ENCODE results near the gene PHRF1. TPM values are rescaled to one million over a fixed set of nuclear protein-coding genes. Genes with fewer than 3 reads are reported as not detected.

PHRF1 gene
- total and polyA plus RNA-seq, 2 of the 4 experiments (the other 2 are of a cell fraction): 10.9 to 17.5 TPM

DNA sequence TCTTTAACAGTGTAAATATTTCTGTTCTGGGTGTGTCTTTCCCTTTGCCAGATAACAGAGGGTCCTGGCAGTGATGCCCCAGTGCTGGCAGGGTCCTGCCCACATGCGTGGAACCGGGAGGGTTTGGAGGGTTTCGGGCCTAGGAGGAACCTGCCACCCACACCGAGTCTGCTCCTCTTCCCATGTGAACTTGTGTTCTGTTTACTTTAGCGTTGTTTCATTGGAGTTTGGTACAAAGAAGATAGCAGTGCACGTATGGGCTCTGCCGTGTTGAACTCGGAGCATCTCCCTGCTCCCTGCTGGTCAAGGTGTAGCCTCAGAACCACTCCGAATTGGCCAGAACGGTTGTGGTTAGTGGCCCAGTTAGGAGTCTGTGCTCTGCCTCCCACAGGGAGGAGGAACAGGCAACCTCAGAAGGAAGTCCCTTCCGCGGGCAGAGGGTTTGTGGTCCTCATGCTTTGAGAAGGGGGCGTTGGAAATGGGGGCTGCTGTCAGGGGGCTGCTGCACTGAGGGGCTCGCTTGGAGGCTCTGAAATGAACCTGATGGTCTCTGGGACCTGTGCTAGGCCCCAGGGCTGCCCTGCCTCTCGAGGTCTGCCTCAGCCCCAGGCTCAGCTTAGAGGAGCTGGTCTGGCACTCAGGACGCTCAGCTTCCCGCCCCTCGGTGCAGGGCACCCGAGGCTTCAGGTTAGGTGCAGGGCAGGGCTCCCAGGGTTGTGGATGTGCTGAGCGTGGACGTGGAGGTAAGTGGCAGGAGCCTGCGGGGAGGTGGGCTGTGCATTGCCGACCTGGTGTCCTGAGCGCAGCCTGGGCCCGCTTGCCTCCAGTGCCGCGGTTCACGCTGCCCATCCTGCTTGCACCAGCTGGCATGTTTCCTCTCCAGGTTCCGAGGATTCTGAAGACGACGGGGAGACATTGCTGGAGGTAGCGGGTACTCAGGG lies 10.4 kb downstream of the PHRF1 start (continued):
- TF ChIP-seq RCOR1 (IDR thresholded peaks at IDR 0.05; ENCODE audit: insufficient replicate concordance, low read length): no peak

GRCh38 chr11:587546-587945 lies 11.3 kb downstream of the PHRF1 start:
- no peak overlapping the region for H2AK9ac ChIP-seq (replicated peaks; ENCODE audit: low read depth, low read length, poor library complexity)
- H3K4me2 ChIP-seq (ENCODE audit: low read depth, low read length): no peak overlapping the region
- dilution Hi-C loops (cut with HindIII; ENCODE audit: low sequenced_read_pairs, unreplicated experiment) (no loop called here), in situ Hi-C loops (cut with MboI; ENCODE audit: low sequenced_read_pairs) (no loop called here), intact Hi-C loops (cut with micrococcal nuclease) (no loop called here)
- H3K9ac ChIP-seq (ENCODE audit: low read depth, low read length): no peak overlapping the region
- no peak overlapping the region for H2BK5ac ChIP-seq (ENCODE audit: low read depth, low read length, poor library complexity, severe bottlenecking)
- peaks cover 7% of the 10 kb centered on the region; the same call in 1 of the 2 replicates for H3K4me1 ChIP-seq (ENCODE audit: control insufficient read depth, insufficient read depth, low read length)
- no peak overlapping the region for H3K23ac ChIP-seq (ENCODE audit: low read depth, low read length)
- no peak overlapping the region for H3K56ac ChIP-seq (ENCODE audit: extremely low read depth, insufficient read depth, low read length)
- peaks cover 55% of the 10 kb centered on the region for H3K36me3 ChIP-seq (ENCODE audit: control insufficient read depth, insufficient read depth, low read length)
- no peak overlapping the region for H3K4me3 ChIP-seq (ENCODE audit: insufficient read depth, low read depth, low read length)
- no peak overlapping the region for H3K4ac ChIP-seq (ENCODE audit: low read depth, low read length)
- H3K27ac ChIP-seq (ENCODE audit: insufficient read depth, low read length): no peak overlapping the region
- ATAC-seq (ENCODE audit: low read depth): peak; percentile 6; the same call in 1 of the 2 replicates
- no peak for DNase-seq
- no peak overlapping the region for H2BK120ac ChIP-seq (ENCODE audit: low read depth, low read length)
- H3K9me3 ChIP-seq (ENCODE audit: control insufficient read depth, insufficient read depth, low read length): no peaks in the 10 kb centered on the region
- H4K20me1 ChIP-seq (ENCODE audit: insufficient read depth, low read length): peaks cover 71% of the 10 kb centered on the region
- no CpG with 5 or more reads among the region's 8 CpGs for WGBS, 2 experiments (ENCODE audit: extremely low coverage in 2 of 2, insufficient read length in 1 of 2)
- H2AK5ac ChIP-seq (ENCODE audit: low read depth, low read length): no peak overlapping the region
- BruUV-seq (replicated peaks): no TSS peak
- peaks cover 12% of the 10 kb centered on the region; the same call in 1 of the 2 replicates for H3K9me1 ChIP-seq (ENCODE audit: insufficient read depth, low read length)
- no peak overlapping the region for H4K8ac ChIP-seq (ENCODE audit: low read depth in 2 of 2, low read length in 2 of 2)
- H2AFZ ChIP-seq (replicated peaks; ENCODE audit: low read length, poor library complexity): peak overlapping the region; percentile 3
- H4K91ac ChIP-seq (ENCODE audit: insufficient read depth, low read depth, low read length): no peak overlapping the region
- H2BK20ac ChIP-seq (ENCODE audit: low read depth, low read length): no peak overlapping the region
- CTCF ChIA-PET: no interaction called here
- H2BK15ac ChIP-seq (ENCODE audit: low read depth, low read length): no peak overlapping the region
- H3K18ac ChIP-seq (ENCODE audit: low read depth, low read length): no peak overlapping the region
- peaks cover 33 to 68% of the 10 kb centered on the region in 2 experiments for H3K79me1 ChIP-seq (ENCODE audit: low read depth in 1 of 2, low read length in 2 of 2)
- POLR2A ChIA-PET (ENCODE audit: unreplicated experiment): no interaction called here
- H3K14ac ChIP-seq (replicated peaks; ENCODE audit: low read depth, low read length): no peak overlapping the region
- no peak overlapping the region for H4K5ac ChIP-seq (ENCODE audit: low read depth, low read length)
- no peaks in the 10 kb centered on the region for H3K27me3 ChIP-seq (ENCODE audit: control insufficient read depth, insufficient read depth, low read length)
- TF ChIP-seq CHD1 (IDR thresholded peaks at IDR 0.05; ENCODE audit: low read depth, low read length): no peak
- TF ChIP-seq NFE2L2 (IDR thresholded peaks at IDR 0.05; ENCODE audit: low read depth, low read length): no peak
- no peak; the same call in 1 of the 2 replicates for TF ChIP-seq MAZ (IDR thresholded peaks at IDR 0.05; ENCODE audit: borderline replicate concordance, low read depth, low read length)
- TF ChIP-seq POLR2A (IDR thresholded peaks at IDR 0.05; ENCODE audit: low read depth, low read length): no peak
- TF ChIP-seq CTCF (conservative IDR thresholded peaks at IDR 0.05; ENCODE audit: low read depth, low read length): no peak
- TF ChIP-seq BHLHE40 (IDR thresholded peaks at IDR 0.05; ENCODE audit: low read depth, low read length): no peak
- no peak for TF ChIP-seq CEBPB (IDR thresholded peaks at IDR 0.05; ENCODE audit: low read depth, low read length)
- TF ChIP-seq ELK1 (IDR thresholded peaks at IDR 0.05; ENCODE audit: borderline replicate concordance, low read depth, low read length): no peak
- no peak for TF ChIP-seq RAD21 (IDR thresholded peaks at IDR 0.05; ENCODE audit: low read length)
- no peak for TF ChIP-seq RCOR1 (IDR thresholded peaks at IDR 0.05; ENCODE audit: insufficient replicate concordance, low read length)
- no peak for TF ChIP-seq USF2 (IDR thresholded peaks at IDR 0.05; ENCODE audit: low read depth, low read length)
- TF ChIP-seq MAFK (IDR thresholded peaks at IDR 0.05; ENCODE audit: low read depth, low read length): no peak

All from IMR-90 (cell line).